ENCODE results near the gene ARHGAP19.

DNA sequence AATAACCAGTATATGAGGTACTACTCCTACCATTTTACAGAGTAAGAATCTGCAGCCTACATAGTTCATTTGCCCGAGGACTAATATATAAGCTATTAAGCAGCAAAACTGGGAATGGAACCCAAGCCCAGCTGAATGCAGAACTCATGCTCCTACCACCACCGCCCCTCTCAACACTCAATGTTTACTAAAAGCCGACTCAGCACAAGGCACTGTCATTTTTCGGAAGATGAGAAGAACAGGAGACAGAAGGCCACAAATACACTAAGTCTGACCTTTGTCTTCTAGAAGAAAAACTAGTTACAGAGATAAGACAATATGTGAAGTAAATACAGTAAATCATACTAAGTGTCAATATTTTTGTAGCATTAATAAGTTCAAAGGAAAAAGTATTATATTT, 66.0 kb downstream of the ARHGAP19 start:
- TF ChIP-seq, protein P1, sequence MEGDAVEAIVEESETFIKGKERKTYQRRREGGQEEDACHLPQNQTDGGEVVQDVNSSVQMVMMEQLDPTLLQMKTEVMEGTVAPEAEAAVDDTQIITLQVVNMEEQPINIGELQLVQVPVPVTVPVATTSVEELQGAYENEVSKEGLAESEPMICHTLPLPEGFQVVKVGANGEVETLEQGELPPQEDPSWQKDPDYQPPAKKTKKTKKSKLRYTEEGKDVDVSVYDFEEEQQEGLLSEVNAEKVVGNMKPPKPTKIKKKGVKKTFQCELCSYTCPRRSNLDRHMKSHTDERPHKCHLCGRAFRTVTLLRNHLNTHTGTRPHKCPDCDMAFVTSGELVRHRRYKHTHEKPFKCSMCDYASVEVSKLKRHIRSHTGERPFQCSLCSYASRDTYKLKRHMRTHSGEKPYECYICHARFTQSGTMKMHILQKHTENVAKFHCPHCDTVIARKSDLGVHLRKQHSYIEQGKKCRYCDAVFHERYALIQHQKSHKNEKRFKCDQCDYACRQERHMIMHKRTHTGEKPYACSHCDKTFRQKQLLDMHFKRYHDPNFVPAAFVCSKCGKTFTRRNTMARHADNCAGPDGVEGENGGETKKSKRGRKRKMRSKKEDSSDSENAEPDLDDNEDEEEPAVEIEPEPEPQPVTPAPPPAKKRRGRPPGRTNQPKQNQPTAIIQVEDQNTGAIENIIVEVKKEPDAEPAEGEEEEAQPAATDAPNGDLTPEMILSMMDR (IDR thresholded peaks at IDR 0.05) = no peak
- no peak for TF ChIP-seq POLR2A (IDR thresholded peaks at IDR 0.05)
- no peak for TF ChIP-seq POLR2AphosphoS5 (IDR thresholded peaks at IDR 0.05)
- TF ChIP-seq EP300 (IDR thresholded peaks at IDR 0.05) = no peak

Data from sigmoid colon (tissue), 4 donors.